Coronary artery (tissue), 2 donors: ENCODE results near the gene AUTS2.

Experiments
- DNase-seq: peaks from one replicate; pipeline ENCODE4 v3.0.0-alpha.2; 2017; ENCODE audit warnings: low spot score
- H3K27ac ChIP-seq, 2 donors: fragments of 200-600 bp; sonication (generic); one replicate each; pipeline ENCODE4 v1.5.1; 2016 to 2019
- H3K4me3 ChIP-seq: fragments of 200-600 bp; sonication (generic); 2 replicates; pipeline ENCODE4 v1.5.1; 2016; ENCODE audit warnings: mild to moderate bottlenecking, moderate library complexity
- CTCF ChIP-seq: fragments of 200-600 bp; sonication (generic); IDR thresholded peaks from one replicate; pipeline ENCODE4 v1.5.1; 2019; ENCODE audit warnings: antibody characterized with exemption

The AUTS2 gene

GRCh38 chr7:70700941-70701425 is 1102.7 kb downstream of the AUTS2 start:
- Histone ChIP-seq H3K4me3 (no peak overlapping the region), H3K27ac (no peak overlapping the region)
- no peak for DNase-seq
- no peak for TF ChIP-seq CTCF

- H3K4me3 ChIP-seq: no peak overlapping the region
- no peak for DNase-seq
- H3K27ac ChIP-seq: no peak overlapping the region
- TF ChIP-seq CTCF: no peak
Observed at GRCh38 chr7:70701477-70701876, 1103.2 kb downstream of the AUTS2 start.

- DNase-seq: no peak
- Histone ChIP-seq H3K27ac (no peak overlapping the region), H3K4me3 (no peak overlapping the region)
- TF ChIP-seq CTCF: no peak
Observed at GRCh38 chr7:70701991-70702390, 1103.7 kb downstream of the AUTS2 start.

- H3K4me3 ChIP-seq: no peak overlapping the region
- no peak for TF ChIP-seq CTCF
- no peak for DNase-seq
- H3K27ac ChIP-seq: no peak overlapping the region
Observed at GRCh38 chr7:70703785-70704184, 1105.5 kb downstream of the AUTS2 start.

- no peak for TF ChIP-seq CTCF
- no peak overlapping the region for H3K4me3 ChIP-seq
- no peak overlapping the region for H3K27ac ChIP-seq
- DNase-seq: no peak
Observed at GRCh38 chr7:70704831-70705346, 1106.6 kb downstream of the AUTS2 start.

GRCh38 chr7:70706204-70706603 is 1107.9 kb downstream of the AUTS2 start:
- no peak for DNase-seq
- no peak overlapping the region for H3K27ac ChIP-seq
- no peak for TF ChIP-seq CTCF
- H3K4me3 ChIP-seq: no peak overlapping the region

- no peak for DNase-seq
- TF ChIP-seq CTCF: no peak
- H3K27ac ChIP-seq: no peak overlapping the region
- H3K4me3 ChIP-seq: no peak overlapping the region
Observed at GRCh38 chr7:70706698-70707097, 1108.4 kb downstream of the AUTS2 start.
